GM12878 (cell line): Measurements from ENCODE around the gene DNAAF5. TPM values are rescaled to one million over a fixed set of nuclear protein-coding genes. Genes with fewer than 3 reads are reported as not detected.

Source experiments
- ATAC-seq: fragments of 200-7000 bp; cut with Tn5 transposase; 3 replicates; pipeline ENCODE4 v1.9.1; 2020; ENCODE audit warnings: mild to moderate bottlenecking, moderate library complexity
- BruUV-seq: library from RNA; stranded (reverse); fragments of 400-500 nt; replicated peaks from 2 replicates; lab custom pipeline; 2021; lab: Mats Ljungman, UMichigan
- CTCF ChIA-PET: fragments of 300-600 bp; sonication (Branson Sonifier 250); formaldehyde crosslinking; extraction: SDS; loops from one replicate; lab custom pipeline; 2021; ENCODE audit warnings: inconsistent platforms; lab: Yijun Ruan, JAX
- POLR2A ChIA-PET: fragments of 350-600 bp; formaldehyde crosslinking; extraction: SDS; loops from one replicate; lab custom pipeline; 2021; ENCODE audit warnings: inconsistent platforms; lab: Charles Lee
- RAD21 ChIA-PET: fragments of 300-600 bp; sonication (Branson Sonifier 250); formaldehyde crosslinking; loops from one replicate; lab custom pipeline; 2023; ENCODE audit warnings: antibody characterized with exemption; ENCODE audit not compliant: unreplicated experiment; lab: Charles Lee
- SMC1A ChIA-PET: fragments of 300-600 bp; sonication (Branson Sonifier 250); formaldehyde crosslinking; loops from one replicate; lab custom pipeline; 2023; ENCODE audit not compliant: unreplicated experiment, uncharacterized antibody; lab: Charles Lee
- DNase-seq: peaks from one replicate; pipeline ENCODE4 v3.0.0-alpha.2; 2011; ENCODE audit warnings: low read depth, low spot score
- FAIRE-seq: peaks from 3 replicates; lab custom pipeline; 2011; peaks lifted over from hg19 to GRCh38; lab: Jason Lieb, UNC
- H2AFZ ChIP-seq: 2 replicates; pipeline ENCODE4 v1.6.0; 2011; ENCODE audit warnings: low read depth, low read length, control low read depth; ENCODE audit not compliant: control insufficient read depth
- H3K27ac ChIP-seq: 2 replicates; pipeline ENCODE4 v1.5.1; 2011; ENCODE audit warnings: control low read depth; ENCODE audit not compliant: control insufficient read depth, insufficient read depth
- H3K27me3 ChIP-seq, 2 experiments: replicated peaks in 1 of 2; 2 replicates each; pipeline versions ENCODE4 v1.6.0 to v1.6.1; 2011; ENCODE audit warnings: low read length in 1 of 2; ENCODE audit not compliant: control insufficient read depth in 2 of 2, insufficient read depth in 2 of 2
- H3K36me3 ChIP-seq, 2 experiments: 2 replicates each; pipeline ENCODE4 v1.5.1; 2011; ENCODE audit warnings: low read length in 1 of 2; ENCODE audit not compliant: control insufficient read depth in 2 of 2, insufficient read depth in 2 of 2
- H3K4me1 ChIP-seq: 2 replicates; pipeline ENCODE4 v1.6.1; 2011; ENCODE audit warnings: mild to moderate bottlenecking, low read length, moderate library complexity, mixed read lengths; ENCODE audit not compliant: control insufficient read depth, insufficient read depth
- H3K4me2 ChIP-seq: 2 replicates; pipeline ENCODE4 v1.6.0; 2011; ENCODE audit warnings: control low read depth; ENCODE audit not compliant: control insufficient read depth, insufficient read depth
- H3K4me3 ChIP-seq: fragments of 200-600 bp; sonication (generic); 2 replicates; pipeline ENCODE4 v1.5.1; 2016
- H3K79me2 ChIP-seq: 2 replicates; pipeline ENCODE4 v1.6.0; 2011; ENCODE audit warnings: low read length; ENCODE audit not compliant: control insufficient read depth, insufficient read depth
- H3K9ac ChIP-seq: 2 replicates; pipeline ENCODE4 v1.8.0; 2011; ENCODE audit warnings: low read length, control low read depth, mixed read lengths; ENCODE audit not compliant: control insufficient read depth, insufficient read depth
- H3K9me3 ChIP-seq: replicated peaks from 3 replicates; pipeline ENCODE4 v1.5.1; 2011; ENCODE audit warnings: mild to moderate bottlenecking, low read length; ENCODE audit not compliant: control insufficient read depth, insufficient read depth
- H4K20me1 ChIP-seq: 2 replicates; pipeline ENCODE4 v1.6.0; 2011; ENCODE audit not compliant: control insufficient read depth, insufficient read depth
- NBN ChIP-seq: fragments of 450-650 bp; IDR thresholded peaks from 2 replicates; pipeline ENCODE4 v1.6.1; 2016
- NFXL1 ChIP-seq: fragments of 450-650 bp; IDR thresholded peaks from 2 replicates; pipeline ENCODE4 v1.6.1; 2017; ENCODE audit warnings: antibody characterized with exemption, mild to moderate bottlenecking, borderline replicate concordance
- NRF1 ChIP-seq: conservative IDR thresholded peaks from 2 replicates; pipeline ENCODE4 v1.6.1; 2011; ENCODE audit warnings: mild to moderate bottlenecking, low read depth, low read length, improper control_type of control experiment
- PAX8 ChIP-seq: fragments of 450-650 bp; IDR thresholded peaks from 2 replicates; pipeline ENCODE4 v1.6.1; 2017; ENCODE audit warnings: mild to moderate bottlenecking, moderate library complexity
- RELA ChIP-seq: fragments of 450-650 bp; IDR thresholded peaks from 2 replicates; pipeline ENCODE4 v1.8.0; 2014; ENCODE audit warnings: borderline replicate concordance; ENCODE audit not compliant: partially characterized antibody
- SRF ChIP-seq, 2 experiments: IDR thresholded peaks; 2 replicates each; pipeline ENCODE4 v1.6.1; 2011; ENCODE audit warnings: low read depth in 2 of 2, low read length in 2 of 2, mild to moderate bottlenecking in 1 of 2, moderate library complexity in 1 of 2
- ZBTB33 ChIP-seq: fragments of 450-650 bp; IDR thresholded peaks from 2 replicates; pipeline ENCODE4 v1.6.1; 2017; ENCODE audit warnings: mild to moderate bottlenecking
- ZNF622 ChIP-seq: fragments of 450-650 bp; IDR thresholded peaks from 2 replicates; pipeline ENCODE4 v1.6.1; 2017; ENCODE audit warnings: mild to moderate bottlenecking, inconsistent platforms
- WGBS: methylation state at CpG from one replicate; pipeline ENCODE4 v1.1.6; 2016; ENCODE audit warnings: low lambda C conversion rate; ENCODE audit not compliant: insufficient replicate concordance, insufficient coverage; ENCODE audit errors: missing lambda C conversion rate; 5-methylcytosine and 5-hydroxymethylcytosine counted together
- in situ Hi-C: fragments of 300-500 bp; cut with MboI; formaldehyde crosslinking; loops from 9 replicates; pipeline ENCODE4 v1.14.3; 2018; ENCODE audit warnings: mixed read lengths
- intact Hi-C: fragments of 100-400 bp; cut with micrococcal nuclease; formaldehyde crosslinking; loops from one replicate; pipeline ENCODE4 v1.14.2; 2022; ENCODE audit not compliant: unreplicated experiment
- polyA plus RNA-seq, 11 experiments: library from polyadenylated mRNA; depleted of rRNA in 4 of 11; unstranded in 6 of 11; stranded (reverse) in 5 of 11; fragments of >200 nt; fragmentation: Nextera tagmentation in 4 of 11; fragmentation: Illumina TruSeq in 1 of 11; extraction: Ambion mirVana in 4 of 11; extraction: Trizol in 1 of 11; gene quantifications; 1 replicate in 1 of 11; 2 replicates in 10 of 11; pipeline versions ENCODE4 v1.2.1 to v1.2.3, GENCODE V29; 2011 to 2016; ENCODE audit warnings: inconsistent platforms in 2 of 11, missing spikeins in 2 of 11, low read depth in 1 of 11
- total RNA-seq, 4 experiments: library from RNA; depleted of rRNA in 3 of 4; stranded (reverse); fragments of >200 nt in 3 of 4; fragmentation: Illumina TruSeq in 1 of 4; extraction: Trizol in 1 of 4; gene quantifications; 2 replicates each; pipeline versions ENCODE4 v1.2.1 to v1.2.3, GENCODE V29; 2013 to 2021
- TF ChIP-seq, protein P1 (sequence below): IDR thresholded peaks from 2 replicates; pipeline ENCODE4 v1.6.1; 2012; ENCODE audit warnings: low read length, inconsistent platforms

DNAAF5 gene
- total and polyA plus RNA-seq, 10 of the 15 experiments (the other 5 are each of a cell fraction or from before 2014, with no cell fraction given): 1.8 to 38.3 (median 9.2) TPM

GRCh38 chr7:693280-693679 lies 33.2 kb upstream of the DNAAF5 start:
- H3K36me3 ChIP-seq: peaks cover under 1 to 5% of the 10 kb centered on the region in 2 experiments; a peak in 3 of 4 replicates
- intact Hi-C loops: no loop called here
- ChIA-PET SMC1A (no interaction called here), RAD21 (no interaction called here), POLR2A (interaction anchor here (0.6 kb wide), 1 partner anchor 118 kb away, joined by 3 read pairs; no protein-coding TSS in a partner anchor), CTCF (no interaction called here)
- ATAC-seq (no peak), FAIRE-seq (no peak), DNase-seq (no peak)
- H4K20me1 ChIP-seq: no peaks in the 10 kb centered on the region
- 95% methylated on average over 22 of the region's 22 CpGs for WGBS
- H2AFZ ChIP-seq: no peak overlapping the region
- BruUV-seq: no TSS peak
- no peaks in the 10 kb centered on the region for H3K79me2 ChIP-seq
- H3K4me2 ChIP-seq: no peak overlapping the region
- H3K4me1 ChIP-seq: no peaks in the 10 kb centered on the region
- H3K9ac ChIP-seq: no peak overlapping the region
- no peak for TF ChIP-seq NBN
- TF ChIP-seq RELA: no peak
- no peak for TF ChIP-seq ZBTB33
- no peak for TF ChIP-seq PAX8
- no peak for TF ChIP-seq NRF1
- TF ChIP-seq, protein P1, sequence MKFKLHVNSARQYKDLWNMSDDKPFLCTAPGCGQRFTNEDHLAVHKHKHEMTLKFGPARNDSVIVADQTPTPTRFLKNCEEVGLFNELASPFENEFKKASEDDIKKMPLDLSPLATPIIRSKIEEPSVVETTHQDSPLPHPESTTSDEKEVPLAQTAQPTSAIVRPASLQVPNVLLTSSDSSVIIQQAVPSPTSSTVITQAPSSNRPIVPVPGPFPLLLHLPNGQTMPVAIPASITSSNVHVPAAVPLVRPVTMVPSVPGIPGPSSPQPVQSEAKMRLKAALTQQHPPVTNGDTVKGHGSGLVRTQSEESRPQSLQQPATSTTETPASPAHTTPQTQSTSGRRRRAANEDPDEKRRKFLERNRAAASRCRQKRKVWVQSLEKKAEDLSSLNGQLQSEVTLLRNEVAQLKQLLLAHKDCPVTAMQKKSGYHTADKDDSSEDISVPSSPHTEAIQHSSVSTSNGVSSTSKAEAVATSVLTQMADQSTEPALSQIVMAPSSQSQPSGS: no peak
- TF ChIP-seq NFXL1: no peak
- TF ChIP-seq SRF (IDR thresholded peaks at IDR 0.05; ENCODE audit: low read depth in 2 of 2, low read length in 2 of 2): no peak
- TF ChIP-seq ZNF622: no peak
- in situ Hi-C loops: no loop called here
- no peaks in the 10 kb centered on the region for H3K27me3 ChIP-seq
- H3K27ac ChIP-seq: no peak overlapping the region
- peaks cover 2% of the 10 kb centered on the region; the same call in 2 of the 3 replicates for H3K9me3 ChIP-seq
- no peak overlapping the region for H3K4me3 ChIP-seq
